Measurements from ENCODE around the gene BRMS1. TPM values are rescaled to one million over a fixed set of nuclear protein-coding genes. Genes with fewer than 3 reads are reported as not detected.

The BRMS1 gene
- total RNA-seq, 1 donor from 2014 or later = 72.0 TPM

DNA sequence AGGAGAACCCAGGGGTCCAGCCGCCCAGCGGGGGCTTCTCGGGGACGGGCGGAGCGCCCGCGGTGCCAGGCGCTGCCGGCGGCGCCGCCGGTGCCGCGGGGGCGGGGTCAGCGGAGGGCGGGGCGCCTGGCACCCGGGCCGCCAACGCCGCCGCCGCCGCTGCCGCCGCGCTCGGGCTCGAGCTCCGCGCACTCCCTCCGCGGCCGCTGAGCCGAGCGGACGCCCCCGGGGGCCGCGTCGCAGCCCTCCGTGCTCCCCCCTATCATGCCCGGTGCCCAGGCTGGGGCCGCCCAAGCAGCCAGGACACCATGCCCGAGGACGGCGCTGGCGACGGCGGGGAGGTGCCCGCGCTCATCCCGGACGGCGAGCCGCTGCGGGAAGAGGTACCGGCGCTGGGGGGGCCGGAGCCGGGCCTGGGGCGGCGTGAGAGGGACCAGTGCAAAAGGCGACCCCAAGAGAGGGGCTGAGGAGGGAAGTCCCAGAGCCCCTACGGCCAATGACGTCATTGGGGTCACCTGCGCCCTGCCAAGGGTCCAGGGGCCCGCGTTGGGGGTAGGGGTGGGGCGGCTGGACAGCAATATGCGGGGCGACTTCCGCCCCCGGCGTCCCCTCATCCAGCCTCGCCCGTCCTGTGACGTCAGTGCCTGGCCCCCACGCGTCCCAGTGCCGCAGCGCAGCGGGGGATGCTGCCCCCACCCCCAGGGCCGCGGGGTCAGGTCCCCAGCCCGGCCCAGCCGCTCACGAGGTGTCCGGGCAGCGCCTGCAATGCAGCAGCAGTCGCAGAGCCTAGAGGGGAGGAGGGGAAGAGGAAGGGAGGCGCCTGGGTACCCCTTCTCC is 53.0 kb downstream of the BRMS1 start, which contains the start of gene TMEM151A:
TSS of gene TMEM151A (plus strand) at position 189 of the 837 bp plus-strand sequence. CDS start at position 309, 120 bp downstream.
- peak within 1 kb of the TSS; percentile 36 for H3K4me3 ChIP-seq (ENCODE audit: low read depth, low read length)
- TF ChIP-seq, protein P1, sequence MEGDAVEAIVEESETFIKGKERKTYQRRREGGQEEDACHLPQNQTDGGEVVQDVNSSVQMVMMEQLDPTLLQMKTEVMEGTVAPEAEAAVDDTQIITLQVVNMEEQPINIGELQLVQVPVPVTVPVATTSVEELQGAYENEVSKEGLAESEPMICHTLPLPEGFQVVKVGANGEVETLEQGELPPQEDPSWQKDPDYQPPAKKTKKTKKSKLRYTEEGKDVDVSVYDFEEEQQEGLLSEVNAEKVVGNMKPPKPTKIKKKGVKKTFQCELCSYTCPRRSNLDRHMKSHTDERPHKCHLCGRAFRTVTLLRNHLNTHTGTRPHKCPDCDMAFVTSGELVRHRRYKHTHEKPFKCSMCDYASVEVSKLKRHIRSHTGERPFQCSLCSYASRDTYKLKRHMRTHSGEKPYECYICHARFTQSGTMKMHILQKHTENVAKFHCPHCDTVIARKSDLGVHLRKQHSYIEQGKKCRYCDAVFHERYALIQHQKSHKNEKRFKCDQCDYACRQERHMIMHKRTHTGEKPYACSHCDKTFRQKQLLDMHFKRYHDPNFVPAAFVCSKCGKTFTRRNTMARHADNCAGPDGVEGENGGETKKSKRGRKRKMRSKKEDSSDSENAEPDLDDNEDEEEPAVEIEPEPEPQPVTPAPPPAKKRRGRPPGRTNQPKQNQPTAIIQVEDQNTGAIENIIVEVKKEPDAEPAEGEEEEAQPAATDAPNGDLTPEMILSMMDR (conservative IDR thresholded peaks at IDR 0.05; ENCODE audit: low read depth, low read length) = no peak
- no peak for DNase-seq (ENCODE audit: low read depth)

DNA sequence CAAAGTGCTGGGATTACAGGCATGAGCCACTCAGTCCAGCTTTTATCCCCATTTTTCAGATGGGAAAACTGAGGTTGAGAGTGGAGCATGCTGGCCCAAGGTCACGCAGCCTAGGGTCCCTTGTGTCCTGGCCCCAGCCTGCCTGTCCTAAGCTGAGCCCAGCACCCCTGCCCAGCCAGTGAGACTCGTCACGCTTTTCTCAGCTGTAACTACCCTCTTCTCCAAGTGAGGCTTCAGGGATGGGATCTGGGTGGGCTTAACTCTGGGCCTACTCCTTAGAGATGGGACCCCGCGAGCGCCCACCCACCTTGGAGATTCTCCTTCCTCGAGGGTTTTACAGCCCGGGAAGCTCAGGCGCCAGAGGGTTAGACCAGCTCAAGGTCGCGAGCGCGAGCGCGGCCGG is 53.6 kb downstream of the BRMS1 start:
- H3K4me3 ChIP-seq (ENCODE audit: low read depth, low read length) = no peak overlapping the region
- TF ChIP-seq, protein P1 (conservative IDR thresholded peaks at IDR 0.05; ENCODE audit: low read depth, low read length) = no peak
- no peak for DNase-seq (ENCODE audit: low read depth)

DNA sequence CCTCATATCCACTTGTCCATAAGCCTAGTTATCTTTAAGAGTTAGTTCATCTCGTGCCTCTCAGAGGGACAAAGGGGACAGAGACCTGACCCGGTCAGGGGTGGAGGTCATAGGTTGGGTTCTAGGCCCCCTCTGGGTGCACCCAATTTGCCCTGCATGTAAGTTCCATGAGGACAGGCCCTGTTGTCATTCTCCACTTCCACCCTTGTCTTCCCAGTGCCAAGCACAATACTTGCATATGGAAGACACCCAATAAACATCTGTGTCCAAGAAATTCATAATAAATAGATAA is 54.6 kb downstream of the BRMS1 start:
- DNase-seq (ENCODE audit: low read depth) = no peak
- H3K4me3 ChIP-seq (ENCODE audit: low read depth, low read length) = no peak overlapping the region
- TF ChIP-seq, protein P1 (conservative IDR thresholded peaks at IDR 0.05; ENCODE audit: low read depth, low read length) = no peak

DNA sequence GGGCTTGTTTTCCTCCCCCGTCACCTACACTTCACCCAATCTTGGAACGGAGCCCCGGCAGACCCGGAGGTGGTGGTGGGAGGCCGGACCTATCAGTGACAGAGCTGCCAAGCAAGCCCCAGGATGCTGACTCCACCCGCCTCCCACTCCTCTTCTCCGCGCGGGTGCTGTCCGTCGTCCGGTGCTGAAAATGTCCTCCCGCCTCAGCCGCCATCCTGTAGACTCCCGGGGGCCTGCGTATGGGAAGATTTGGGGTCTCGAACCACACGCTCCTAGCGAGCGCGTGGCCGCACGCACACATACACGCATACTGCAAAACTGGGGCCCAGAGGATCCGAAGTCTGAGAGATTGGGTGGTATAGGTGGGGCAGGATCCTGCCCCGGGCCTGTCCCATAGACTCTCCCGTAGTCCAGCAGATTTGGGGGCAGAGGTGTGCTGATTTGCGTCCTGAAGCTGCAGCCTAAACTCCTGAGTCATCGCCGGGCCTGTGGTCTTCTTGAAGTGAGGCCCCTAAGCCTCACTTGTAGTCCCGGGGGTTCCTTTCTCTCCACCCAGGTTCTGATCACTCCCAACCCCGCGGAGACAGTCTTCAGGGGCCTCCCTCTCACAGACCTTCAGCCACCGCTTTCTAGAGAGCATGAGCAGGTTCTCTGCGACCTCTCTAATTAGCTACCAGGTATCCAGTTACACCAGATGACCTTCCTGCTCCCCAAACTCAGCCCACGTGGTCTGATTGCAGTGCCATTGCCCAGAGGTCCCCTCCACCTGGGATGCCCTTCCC is 55.2 kb downstream of the BRMS1 start:
- TF ChIP-seq, protein P1 (conservative IDR thresholded peaks at IDR 0.05; ENCODE audit: low read depth, low read length) = no peak
- DNase-seq (ENCODE audit: low read depth) = no peak
- H3K4me3 ChIP-seq (ENCODE audit: low read depth, low read length) = peak overlapping the region; percentile 94

DNA sequence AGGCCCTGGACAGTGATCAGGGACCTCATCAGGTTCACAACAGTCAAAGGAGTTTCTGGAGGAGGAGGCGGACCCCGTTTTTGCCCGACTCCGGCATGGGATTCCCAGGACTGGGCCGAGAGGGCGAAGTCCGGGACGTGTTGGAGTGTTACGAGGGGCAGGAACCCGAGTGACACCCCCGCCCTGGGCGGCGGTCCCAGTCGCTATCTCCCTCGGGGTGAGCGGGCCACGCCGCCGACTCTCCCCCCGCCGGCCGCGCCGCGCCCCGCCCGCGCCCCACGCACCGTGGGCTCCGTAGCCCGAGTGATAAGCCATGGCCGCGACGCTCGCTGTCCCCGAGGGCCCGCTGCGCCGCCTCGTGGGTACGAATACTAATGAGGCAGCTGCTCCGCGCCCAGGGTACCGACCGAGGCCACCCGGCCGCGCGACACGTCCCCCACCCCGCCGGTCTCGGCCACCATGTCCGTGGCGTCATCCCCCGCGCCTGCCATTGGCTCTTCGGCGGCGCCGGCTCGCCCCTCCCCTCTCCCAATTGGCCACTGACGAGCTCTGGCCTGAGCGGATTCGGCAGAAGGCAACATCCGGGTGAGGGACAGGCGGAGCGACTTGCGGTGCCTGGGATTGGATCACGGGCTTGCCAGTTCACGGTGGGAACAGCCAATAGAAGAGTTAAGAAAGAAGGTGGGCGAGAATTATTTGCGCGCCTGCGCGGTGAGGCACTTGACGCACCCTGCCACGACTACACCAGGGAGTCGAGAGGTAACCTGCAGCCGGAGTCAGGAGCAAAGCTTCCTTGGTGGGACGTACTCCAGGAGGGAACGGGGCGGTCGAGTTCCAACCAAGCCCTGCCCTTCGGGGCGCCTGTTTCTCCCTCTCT is 56.0 kb downstream of the BRMS1 start, which contains the start of gene YIF1A:
TSS of gene YIF1A (minus strand) at position 473 of the 877 bp plus-strand sequence. CDS start at position 315, 158 bp downstream.
- peak within 1 kb of the TSS; percentile 94 for H3K4me3 ChIP-seq (ENCODE audit: low read depth, low read length)
- TF ChIP-seq, protein P1 (conservative IDR thresholded peaks at IDR 0.05; ENCODE audit: low read depth, low read length) = no peak
- DNase-seq (ENCODE audit: low read depth) = peak; percentile 93

DNA sequence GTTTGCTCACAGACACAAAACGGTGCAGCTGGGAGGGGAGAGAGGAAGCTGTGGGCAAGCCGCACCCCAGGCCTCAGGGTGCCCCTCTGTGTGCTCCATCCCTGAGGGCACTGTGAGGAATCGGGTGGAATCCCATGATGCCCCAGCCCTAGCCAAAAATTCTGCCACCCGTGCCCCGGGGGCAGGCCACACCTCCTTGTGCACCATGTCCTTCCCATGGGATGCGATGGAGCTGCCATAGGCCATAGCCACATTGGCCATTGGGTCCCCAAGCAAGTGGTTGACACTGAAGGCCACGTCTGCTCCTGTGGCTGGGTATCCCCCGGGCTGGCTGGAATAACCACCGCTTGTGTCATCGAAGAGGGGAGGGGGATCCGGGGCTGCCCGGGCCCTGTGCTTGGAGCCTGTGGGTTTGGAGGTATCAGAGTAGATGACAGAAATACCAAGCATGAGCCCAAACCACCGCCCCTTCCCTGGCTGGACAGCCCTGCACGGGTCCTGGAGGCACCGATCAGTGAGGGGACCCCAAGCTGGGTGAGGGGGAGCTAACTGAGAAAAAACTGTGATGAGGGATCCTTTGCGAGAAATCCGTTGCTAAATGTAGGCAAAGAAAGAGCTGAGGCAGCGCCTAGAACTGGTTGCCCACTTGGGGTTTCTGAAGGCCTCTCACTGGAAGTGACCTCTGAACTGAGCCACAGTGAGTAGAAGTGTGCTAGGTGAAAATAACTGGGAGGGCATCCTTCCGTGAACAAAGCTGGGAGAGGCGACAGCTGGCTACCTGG is 56.8 kb downstream of the BRMS1 start:
- TF ChIP-seq, protein P1 (conservative IDR thresholded peaks at IDR 0.05; ENCODE audit: low read depth, low read length) = no peak
- no peak for DNase-seq (ENCODE audit: low read depth)
- peak overlapping the region; percentile 94 for H3K4me3 ChIP-seq (ENCODE audit: low read depth, low read length)
